Thoracic aorta (tissue), 2 donors: ENCODE data around the gene SPTBN5. TPM values are rescaled to one million over a fixed set of nuclear protein-coding genes. Genes with fewer than 3 reads are reported as not detected.

Experiments used
- ATAC-seq: fragments of 150-250 bp; one replicate; pipeline ENCODE4 v1.8.0; 2017; ENCODE audit warnings: low read depth; ENCODE audit not compliant: insufficient number of reproducible peaks, low FRiP score
- DNase-seq: peaks from one replicate; pipeline ENCODE4 v3.0.0-alpha.2; 2020; ENCODE audit warnings: low spot score
- H3K27ac ChIP-seq, 2 donors: fragments of 200-600 bp; sonication (generic); 1 replicate in 1 of 2; 2 replicates in 1 of 2; pipeline ENCODE4 v1.5.1; 2016; ENCODE audit warnings: mild to moderate bottlenecking in 2 of 2, moderate library complexity in 2 of 2
- H3K27me3 ChIP-seq: fragments of 200-600 bp; sonication (generic); replicated peaks from 2 replicates; pipeline ENCODE4 v1.6.0; 2016; ENCODE audit warnings: mild to moderate bottlenecking; ENCODE audit not compliant: insufficient read depth
- H3K36me3 ChIP-seq: fragments of 200-600 bp; sonication (generic); one replicate; pipeline ENCODE4 v1.5.1; 2016
- H3K4me1 ChIP-seq, 2 donors: fragments of 200-600 bp; sonication (generic); 1 replicate in 1 of 2; 2 replicates in 1 of 2; pipeline versions ENCODE4 v1.5.1 to v1.6.0; 2016; ENCODE audit warnings: low read depth in 2 of 2, mild to moderate bottlenecking in 1 of 2; ENCODE audit not compliant: control insufficient read depth in 1 of 2
- H3K4me3 ChIP-seq: fragments of 200-600 bp; sonication (generic); 2 replicates; pipeline ENCODE4 v1.5.1; 2016; ENCODE audit warnings: mild to moderate bottlenecking
- H3K9me3 ChIP-seq: fragments of 200-600 bp; sonication (generic); 2 replicates; pipeline ENCODE4 v1.5.1; 2016
- CTCF ChIP-seq: fragments of 200-600 bp; sonication (generic); IDR thresholded peaks from one replicate; pipeline ENCODE4 v1.5.1; 2019; ENCODE audit warnings: antibody characterized with exemption
- total RNA-seq, 2 donors: library from RNA; depleted of rRNA; stranded (reverse); fragments of >200 nt; gene quantifications; one replicate each; pipeline versions ENCODE4 v1.1.0 to v1.2.3, GENCODE V29; 2016

Gene SPTBN5
- total RNA-seq, 2 donors from 2014 or later: 1.3 to 3.9 TPM

DNA sequence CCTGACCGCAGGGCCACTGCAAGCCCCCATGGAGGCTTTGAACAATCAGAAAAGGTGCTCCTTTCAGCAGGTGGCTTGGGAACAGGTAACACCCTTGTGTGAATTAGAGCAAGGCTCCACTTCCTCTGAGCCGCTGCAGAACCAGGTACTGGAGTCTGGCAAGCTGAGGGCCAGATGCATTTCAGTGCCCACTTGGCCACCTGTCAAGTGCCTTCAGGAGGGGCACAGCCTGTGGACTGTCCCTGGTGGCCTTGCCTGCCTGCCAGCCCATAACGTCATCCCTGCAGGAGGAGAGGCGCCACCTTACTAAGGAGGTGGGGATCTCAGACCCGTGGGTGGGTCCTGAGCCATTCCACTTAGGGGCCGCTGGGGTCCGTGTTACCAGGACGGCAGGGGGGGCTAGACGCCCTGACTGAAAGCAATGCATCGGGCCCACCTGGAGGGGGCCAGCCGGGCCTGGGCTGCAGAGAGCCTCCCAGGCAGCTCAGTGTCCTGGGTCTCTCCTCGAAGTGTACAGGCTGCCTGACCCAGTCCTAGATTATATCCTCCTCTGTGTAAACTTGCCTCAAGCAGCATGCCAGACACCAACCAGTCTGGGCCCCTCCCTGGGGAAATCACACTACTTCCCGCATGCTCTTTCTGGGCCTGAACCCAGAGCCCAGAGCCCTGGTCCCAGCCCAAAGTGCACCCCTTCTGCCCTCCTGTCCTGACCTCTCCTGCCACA is 16.1 kb downstream of the SPTBN5 start:
- H3K27ac ChIP-seq: no peak overlapping the region
- no peak for DNase-seq
- no peak for TF ChIP-seq CTCF

DNA sequence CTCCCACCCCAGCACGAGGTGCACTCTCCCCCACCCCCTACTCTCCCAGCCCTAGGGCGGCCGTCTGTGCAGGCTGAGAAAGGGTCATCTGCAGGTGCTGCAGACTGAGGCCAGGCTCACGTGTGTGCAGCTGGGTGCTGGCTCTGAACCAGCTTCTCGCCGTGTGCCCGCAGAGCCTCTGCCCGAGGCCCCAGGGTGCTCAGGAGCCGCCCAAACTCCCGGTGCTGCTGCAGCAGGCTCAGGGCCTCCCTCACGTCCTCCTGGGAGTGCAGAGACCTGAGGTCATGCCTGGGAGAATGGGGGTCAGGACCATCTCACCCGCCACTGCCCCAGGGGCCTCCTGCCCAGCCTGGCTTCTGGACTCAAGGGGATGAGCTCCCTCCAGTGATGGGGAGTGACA is 17.2 kb downstream of the SPTBN5 start:
- DNase-seq: no peak
- TF ChIP-seq CTCF: no peak
- no peaks in the 10 kb centered on the region for H3K9me3 ChIP-seq
- no peaks in the 10 kb centered on the region for H3K36me3 ChIP-seq
- peaks cover 0 to 3% of the 10 kb centered on the region in 2 donors for H3K4me1 ChIP-seq
- no peak for ATAC-seq
- no peak overlapping the region for H3K4me3 ChIP-seq
- H3K27ac ChIP-seq: no peak overlapping the region
- H3K27me3 ChIP-seq: no peaks in the 10 kb centered on the region

More for the DNA sequence above, 16.1 kb downstream of the SPTBN5 start:
- Histone ChIP-seq H3K36me3 (no peaks in the 10 kb centered on the region), H3K9me3 (no peaks in the 10 kb centered on the region), H3K4me3 (no peak overlapping the region), H3K27me3 (no peaks in the 10 kb centered on the region), H3K4me1 (peaks cover 3 to 10% of the 10 kb centered on the region in 2 donors)
- no peak for ATAC-seq

DNA sequence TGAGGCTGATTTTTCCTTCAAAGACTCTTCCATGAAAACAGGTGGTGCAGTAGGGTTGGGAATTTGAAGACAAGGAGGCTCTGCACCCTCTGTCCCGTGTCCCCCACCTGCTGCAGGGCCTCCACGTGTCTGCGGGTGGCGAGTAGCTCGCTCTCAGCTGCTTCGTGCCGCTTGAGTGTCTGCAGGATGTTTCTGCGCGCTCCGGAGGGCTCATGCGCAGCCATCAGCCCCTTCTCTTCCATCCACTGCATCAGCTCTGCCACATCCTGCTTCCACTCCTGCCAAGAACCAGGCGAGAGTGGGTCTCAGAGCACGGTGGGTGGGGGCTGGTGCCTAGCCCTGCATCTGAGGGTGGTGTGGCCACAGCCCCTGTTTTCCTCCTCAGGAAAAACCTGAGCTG is 17.8 kb downstream of the SPTBN5 start:
- Histone ChIP-seq H3K36me3 (no peaks in the 10 kb centered on the region), H3K27me3 (no peaks in the 10 kb centered on the region), H3K4me1 (no peaks in the 10 kb centered on the region), H3K27ac (no peak overlapping the region), H3K4me3 (no peak overlapping the region), H3K9me3 (no peaks in the 10 kb centered on the region)
- no peak for DNase-seq
- no peak for TF ChIP-seq CTCF
- no peak for ATAC-seq

GRCh38 chr15:41874736-41875135 is 19.1 kb downstream of the SPTBN5 start:
- ATAC-seq: no peak

GRCh38 chr15:41873711-41874110 is 20.1 kb downstream of the SPTBN5 start:
- Histone ChIP-seq H3K9me3 (no peaks in the 10 kb centered on the region), H3K27me3 (no peaks in the 10 kb centered on the region), H3K4me1 (no peaks in the 10 kb centered on the region), H3K36me3 (no peaks in the 10 kb centered on the region), H3K27ac (no peak overlapping the region), H3K4me3 (no peak overlapping the region)
- no peak for DNase-seq
- ATAC-seq: no peak
- TF ChIP-seq CTCF: no peak

More at GRCh38 chr15:41874736-41875135, 19.1 kb downstream of the SPTBN5 start:
- H3K4me1 ChIP-seq: no peaks in the 10 kb centered on the region
- TF ChIP-seq CTCF: no peak
- no peak overlapping the region for H3K4me3 ChIP-seq
- no peaks in the 10 kb centered on the region for H3K36me3 ChIP-seq
- H3K27me3 ChIP-seq: no peaks in the 10 kb centered on the region
- no peak overlapping the region for H3K27ac ChIP-seq
- no peak for DNase-seq
- no peaks in the 10 kb centered on the region for H3K9me3 ChIP-seq
